DMS53 treated with DMSO at 0.1 percent for 48 hours (cell line): Measurements from ENCODE around the gene NOA1.
"Not testable (repeated sequence)": the region's sequence is repeated elsewhere in the genome, so short reads cannot be mapped to it uniquely, and the experiment has no call there.

Source experiments
- DNase-seq: peaks from one replicate; lab custom pipeline; 2025; ENCODE audit not compliant: unreplicated experiment; lab: John Stamatoyannopoulos, UW

Gene NOA1

GRCh38 chr4:56959100-56959499, 18.3 kb downstream of the NOA1 start:
- no peak for DNase-seq

DNA sequence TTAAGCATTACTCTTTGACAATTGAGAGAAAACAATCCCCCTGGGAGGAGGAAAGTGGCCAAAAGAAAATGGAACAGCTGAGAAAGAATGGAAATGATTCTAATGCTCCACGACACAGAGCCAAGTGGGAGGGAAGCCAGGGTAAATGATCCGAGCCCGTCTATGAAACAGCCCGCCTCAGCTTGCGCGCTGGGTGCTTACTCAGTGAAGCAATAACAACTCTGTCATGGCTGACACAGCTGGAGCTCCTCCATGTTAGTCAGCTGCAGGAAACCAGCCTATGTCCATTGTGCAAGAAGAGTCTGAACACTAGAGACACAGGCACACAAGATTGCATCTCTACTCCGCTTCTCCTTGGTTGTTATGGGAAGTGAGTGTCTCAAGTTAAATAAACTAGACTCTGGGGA, 19.3 kb downstream of the NOA1 start:
- no peak for DNase-seq

- DNase-seq = no peak
Observed at GRCh38 chr4:56953680-56954520, 23.5 kb downstream of the NOA1 start.

GRCh38 chr4:56941403-56941802, 36.0 kb downstream of the NOA1 start:
- DNase-seq = no peak

DNA sequence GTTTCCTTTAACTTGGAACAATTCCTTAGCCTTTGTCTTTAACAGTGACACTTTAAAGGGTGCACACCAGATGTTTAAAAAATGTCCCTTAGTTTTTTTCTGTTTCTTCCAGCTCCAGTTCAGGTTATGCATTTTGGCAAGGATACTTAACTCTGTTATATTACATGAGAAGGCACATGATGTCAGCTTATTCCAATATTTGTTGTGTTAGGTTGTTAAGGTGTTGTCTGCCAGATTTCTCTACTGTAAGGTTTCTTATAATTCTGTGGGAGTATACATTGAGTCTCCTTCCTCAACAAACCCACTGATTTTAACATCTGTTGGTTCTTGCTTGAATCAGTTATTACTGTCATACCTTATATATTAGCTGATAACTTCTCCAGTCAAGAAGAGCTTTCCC, 36.4 kb downstream of the NOA1 start:
- no peak for DNase-seq

DNA sequence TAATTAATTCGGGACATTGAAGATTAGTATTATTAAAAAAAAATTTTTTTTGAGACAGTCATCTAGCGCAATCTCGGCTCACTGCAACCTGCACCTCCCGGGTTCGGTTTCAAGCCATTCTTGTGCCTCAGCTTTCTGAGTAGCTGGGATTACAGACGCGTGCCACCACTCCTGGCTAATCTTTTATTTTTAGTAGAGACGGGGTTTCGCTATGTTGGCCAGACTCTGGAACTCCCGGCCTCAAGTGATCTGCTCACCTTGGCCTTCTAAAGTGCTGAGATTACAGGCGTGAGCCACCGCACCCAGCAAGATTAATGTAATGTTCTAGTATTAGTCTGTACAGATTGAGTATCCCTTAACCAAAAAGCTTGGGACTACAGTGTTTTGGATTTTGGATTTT, 37.0 kb downstream of the NOA1 start:
- no peak for DNase-seq

DNA sequence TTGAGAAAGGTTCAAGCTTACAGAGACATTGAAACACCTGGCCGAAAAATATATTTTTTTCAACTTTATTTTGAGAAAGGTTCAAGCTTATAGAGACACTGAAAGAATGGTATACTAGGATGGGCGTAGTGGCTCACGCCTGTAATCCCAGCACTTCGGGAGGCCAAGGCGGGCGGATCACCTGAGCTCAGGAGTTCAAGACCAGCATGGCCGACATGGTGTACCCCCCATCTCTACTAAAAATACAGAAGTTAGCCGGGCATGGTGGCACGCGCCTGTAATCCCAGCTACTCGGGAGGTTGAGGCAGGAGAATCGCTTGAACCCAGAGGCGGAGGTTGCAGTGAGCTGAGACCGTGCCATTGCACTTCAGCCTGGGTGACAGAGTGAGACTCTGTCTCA, 37.6 kb downstream of the NOA1 start:
- DNase-seq = not testable (repeated sequence)

GRCh38 chr4:56937262-56937661, 40.1 kb downstream of the NOA1 start:
- no peak for DNase-seq

DNA sequence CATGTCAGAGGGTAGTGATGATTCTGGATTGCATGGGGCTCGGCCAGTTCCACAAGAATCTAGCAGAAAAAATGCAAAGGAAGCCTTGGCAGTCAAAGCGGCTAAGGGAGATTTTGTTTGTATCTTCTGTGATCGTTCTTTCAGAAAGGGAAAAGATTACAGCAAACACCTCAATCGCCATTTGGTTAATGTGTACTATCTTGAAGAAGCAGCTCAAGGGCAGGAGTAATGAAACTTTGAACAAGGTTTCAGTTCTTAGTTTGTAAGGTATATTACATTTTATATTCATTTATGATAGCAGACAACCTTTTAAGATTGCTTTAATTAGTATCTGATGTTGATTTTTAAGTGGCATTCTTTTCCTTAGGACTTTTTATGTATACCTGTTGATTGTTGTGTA, 45.5 kb downstream of the NOA1 start:
- DNase-seq = no peak

GRCh38 chr4:56930638-56931037, 46.8 kb downstream of the NOA1 start:
- DNase-seq = no peak

- DNase-seq = no peak
Observed at GRCh38 chr4:56927196-56927595, 50.2 kb downstream of the NOA1 start.

GRCh38 chr4:56914977-56915376, 62.4 kb downstream of the NOA1 start:
- DNase-seq = not testable (repeated sequence)

- DNase-seq = no peak
Observed at GRCh38 chr4:56914336-56914735, 63.1 kb downstream of the NOA1 start.
